ENCODE data around the gene SOX30.

The SOX30 gene

GRCh38 chr5:157659868-157660660 is 7.8 kb upstream of the SOX30 start:
- no peak for DNase-seq

GRCh38 chr5:157658893-157659292 is 6.7 kb upstream of the SOX30 start:
- no peak for DNase-seq

GRCh38 chr5:157657516-157657915 is 5.3 kb upstream of the SOX30 start:
- DNase-seq, result no peak

GRCh38 chr5:157651623-157652376 is 438 bp downstream of the SOX30 start:
- DNase-seq, result no peak

GRCh38 chr5:157650991-157651611 is 1.1 kb downstream of the SOX30 start:
- DNase-seq, result no peak

GRCh38 chr5:157649101-157649500 is 3.1 kb downstream of the SOX30 start:
- no peak for DNase-seq

GRCh38 chr5:157648275-157648990 is 3.8 kb downstream of the SOX30 start:
- no peak for DNase-seq

- no peak for DNase-seq
These were observed 11.7 kb downstream of the SOX30 start for GRCh38 chr5:157640406-157641066.

GRCh38 chr5:157630341-157630740 is 21.9 kb downstream of the SOX30 start:
- DNase-seq, result no peak

GRCh38 chr5:157626831-157627230 is 25.4 kb downstream of the SOX30 start:
- no peak for DNase-seq

GRCh38 chr5:157624144-157624543 is 28.1 kb downstream of the SOX30 start:
- no peak for DNase-seq

GRCh38 chr5:157620776-157621175 is 31.5 kb downstream of the SOX30 start:
- DNase-seq, result no peak

GRCh38 chr5:157618191-157618765 is 34.0 kb downstream of the SOX30 start:
- DNase-seq, result no peak

GRCh38 chr5:157616785-157617184 is 35.5 kb downstream of the SOX30 start:
- DNase-seq, result no peak

GRCh38 chr5:157613385-157614245 is 38.6 kb downstream of the SOX30 start:
- DNase-seq, result no peak

GRCh38 chr5:157612581-157612980 is 39.7 kb downstream of the SOX30 start:
- DNase-seq, result no peak

GRCh38 chr5:157611571-157612476 is 40.4 kb downstream of the SOX30 start:
- DNase-seq, result no peak

GRCh38 chr5:157610990-157611389 is 41.2 kb downstream of the SOX30 start:
- DNase-seq, result no peak

GRCh38 chr5:157608972-157609565 is 43.2 kb downstream of the SOX30 start:
- no peak for DNase-seq

Measured in COR-L47 (cell line).